ENCODE data around the gene HAUS8. TPM values are rescaled to one million over a fixed set of nuclear protein-coding genes. Genes with fewer than 3 reads are reported as not detected.
A peak's percentile ranks its signal among the peaks of the same experiment; 100 is the strongest.
"Not testable (repeated sequence)": the region's sequence is repeated elsewhere in the genome, so short reads cannot be mapped to it uniquely, and the experiment has no call there.

HAUS8 gene
- total RNA-seq, 8 experiments from 2014 or later, result 3.4 to 14.8 (median 6.4) TPM

DNA sequence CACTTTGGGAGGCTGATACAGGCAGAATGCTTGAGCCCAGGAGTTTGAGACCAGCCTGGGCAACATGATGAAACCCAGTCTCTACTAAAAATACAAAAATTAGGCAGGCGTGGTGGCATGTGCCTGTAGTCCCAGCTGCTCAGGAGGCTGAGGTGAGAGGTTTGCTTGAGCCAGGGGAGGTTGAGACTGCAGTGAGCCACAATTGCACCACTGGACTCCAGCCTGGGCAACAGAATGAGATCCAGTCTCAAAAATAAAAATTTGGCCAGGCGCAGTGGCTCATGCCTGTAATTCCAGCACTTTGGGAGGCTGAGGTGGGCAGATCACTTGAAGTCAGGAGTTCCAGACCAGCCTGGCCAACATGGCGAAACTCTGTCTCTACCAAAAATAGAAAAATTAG lies 19.4 kb upstream of the HAUS8 start:
- H3K27ac ChIP-seq; in situ Hi-C loops (cut with MboI; ENCODE audit: low pct_unique_long_range_greater_than_20kb in 2 of 9, low sequenced_read_pairs in 9 of 9, unreplicated experiment in 9 of 9); H3K4me3 ChIP-seq; ATAC-seq (replicated peaks in 6 of 8); H3K4me1 ChIP-seq (replicated peaks in 1 of 2): not testable (repeated sequence)
- 86 to 100% (median 90%) methylated on average over 1 to 2 of the region's 3 CpGs; no CpG with 5 or more reads in 4 of the 10 experiments for WGBS, 10 experiments

GRCh38 chr19:17092696-17093095 lies 17.4 kb upstream of the HAUS8 start:
- Histone ChIP-seq H3K27ac (no peak overlapping the region), H3K4me1 (replicated peaks in 1 of 2) (peaks cover 7 to 10% of the 10 kb centered on the region in 2 donors), H3K4me3 (no peak overlapping the region)
- in situ Hi-C loops (cut with MboI; ENCODE audit: low pct_unique_long_range_greater_than_20kb in 2 of 9, low sequenced_read_pairs in 9 of 9, unreplicated experiment in 9 of 9), result no loop called here
- ATAC-seq (replicated peaks in 6 of 8), result no peak
- 100% methylated on average over 1 of the region's 2 CpGs; no CpG with 5 or more reads in 8 of the 10 experiments for WGBS, 10 experiments

- H3K4me1 ChIP-seq (replicated peaks in 1 of 2), result peaks cover 7 to 10% of the 10 kb centered on the region in 2 donors
- WGBS, 10 experiments, result 80 to 95% (median 89%) methylated on average over 1 to 4 of the region's 15 CpGs; no CpG with 5 or more reads in 5 of the 10 experiments
- no peak overlapping the region for H3K4me3 ChIP-seq
- ATAC-seq (replicated peaks in 6 of 8), result peak in 2 of 8 experiments; percentile 37 to 41
- H3K27ac ChIP-seq, result no peak overlapping the region
- in situ Hi-C loops (cut with MboI; ENCODE audit: low pct_unique_long_range_greater_than_20kb in 2 of 9, low sequenced_read_pairs in 9 of 9, unreplicated experiment in 9 of 9), result no loop called here
These were observed 16.6 kb upstream of the HAUS8 start for GRCh38 chr19:17091758-17092333.

DNA sequence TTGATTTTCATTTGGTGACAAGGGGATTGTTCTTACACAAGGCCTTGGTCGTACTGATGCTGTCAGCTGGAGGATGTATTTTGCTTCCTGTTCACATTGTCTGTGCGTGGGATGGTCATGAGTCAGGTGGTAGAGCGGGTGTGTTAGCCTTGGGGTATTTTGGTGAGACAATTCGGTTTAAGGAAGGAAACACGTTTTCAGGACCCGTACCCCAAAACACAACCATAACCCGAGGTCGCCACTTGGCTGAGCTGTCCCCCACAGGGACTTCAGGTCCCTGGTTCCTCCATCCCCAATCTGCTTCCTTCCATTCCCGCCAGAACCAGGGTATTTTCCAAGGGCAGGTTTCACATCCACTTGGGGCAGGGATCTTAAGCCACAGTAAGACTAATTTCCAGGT lies 15.3 kb upstream of the HAUS8 start:
- Histone ChIP-seq H3K4me1 (replicated peaks in 1 of 2) (peaks cover 7 to 10% of the 10 kb centered on the region in 2 donors), H3K27ac (no peak overlapping the region), H3K4me3 (no peak overlapping the region)
- ATAC-seq (replicated peaks in 6 of 8), result no peak
- 40 to 100% (median 94%) methylated on average over 1 to 9 of the region's 9 CpGs for WGBS, 10 experiments
- in situ Hi-C loops (cut with MboI; ENCODE audit: low pct_unique_long_range_greater_than_20kb in 2 of 9, low sequenced_read_pairs in 9 of 9, unreplicated experiment in 9 of 9), result no loop called here

- no peak overlapping the region for H3K4me3 ChIP-seq
- 72 to 100% (median 91%) methylated on average over 1 to 4 of the region's 5 CpGs; no CpG with 5 or more reads in 6 of the 10 experiments for WGBS, 10 experiments
- in situ Hi-C loops (cut with MboI; ENCODE audit: low pct_unique_long_range_greater_than_20kb in 2 of 9, low sequenced_read_pairs in 9 of 9, unreplicated experiment in 9 of 9), result no loop called here
- no peak for ATAC-seq (replicated peaks in 6 of 8)
- no peak overlapping the region for H3K27ac ChIP-seq
- peaks cover 7 to 10% of the 10 kb centered on the region in 2 donors for H3K4me1 ChIP-seq (replicated peaks in 1 of 2)
These were observed 13.3 kb upstream of the HAUS8 start for GRCh38 chr19:17088552-17088951.

DNA sequence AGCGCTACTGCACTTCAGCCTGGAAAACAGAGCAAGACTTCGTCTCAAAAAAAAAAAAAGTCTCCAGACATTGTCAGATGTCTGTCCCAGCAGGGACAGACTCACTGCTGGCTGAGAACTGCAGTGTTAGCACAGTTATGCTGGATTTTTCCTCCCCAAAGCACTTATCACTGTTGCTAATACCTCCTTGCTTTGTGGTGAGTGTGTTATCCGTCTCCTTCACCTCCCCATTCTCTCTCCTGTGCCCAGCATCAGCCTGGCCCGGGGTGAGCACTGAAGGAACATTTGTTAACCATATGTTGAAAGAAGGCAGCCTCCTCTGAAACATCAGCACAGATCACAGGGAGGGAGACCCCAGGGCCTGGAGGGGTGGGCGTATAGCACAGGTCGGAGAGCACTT lies 11.6 kb upstream of the HAUS8 start:
- peaks cover 7 to 10% of the 10 kb centered on the region in 2 donors for H3K4me1 ChIP-seq (replicated peaks in 1 of 2)
- H3K27ac ChIP-seq, result no peak overlapping the region
- 49 to 93% (median 80%) methylated on average over 1 to 4 of the region's 6 CpGs; no CpG with 5 or more reads in 3 of the 10 experiments for WGBS, 10 experiments
- H3K4me3 ChIP-seq, result no peak overlapping the region
- peak in 1 of 8 experiments; percentile 52 for ATAC-seq (replicated peaks in 6 of 8)
- in situ Hi-C loops (cut with MboI; ENCODE audit: low pct_unique_long_range_greater_than_20kb in 2 of 9, low sequenced_read_pairs in 9 of 9, unreplicated experiment in 9 of 9), result no loop called here

- no peak for ATAC-seq (replicated peaks in 6 of 8)
- no peak overlapping the region for H3K27ac ChIP-seq
- 70 to 100% (median 94%) methylated on average over 1 to 4 of the region's 14 CpGs; no CpG with 5 or more reads in 5 of the 10 experiments for WGBS, 10 experiments
- in situ Hi-C loops (cut with MboI; ENCODE audit: low pct_unique_long_range_greater_than_20kb in 2 of 9, low sequenced_read_pairs in 9 of 9, unreplicated experiment in 9 of 9), result no loop called here
- no peak overlapping the region for H3K4me3 ChIP-seq
- peaks cover 7 to 10% of the 10 kb centered on the region in 2 donors for H3K4me1 ChIP-seq (replicated peaks in 1 of 2)
These were observed 10.9 kb upstream of the HAUS8 start for GRCh38 chr19:17086120-17086519.

GRCh38 chr19:17081672-17082630 lies 6.7 kb upstream of the HAUS8 start:
- H3K4me1 ChIP-seq (replicated peaks in 1 of 2), result peaks cover 20 to 22% of the 10 kb centered on the region in 2 donors
- ATAC-seq (replicated peaks in 6 of 8), result no peak
- no peak overlapping the region for H3K27ac ChIP-seq
- 80 to 100% (median 92%) methylated on average over 1 to 6 of the region's 20 CpGs; no CpG with 5 or more reads in 3 of the 10 experiments for WGBS, 10 experiments
- no peak overlapping the region for H3K4me3 ChIP-seq
- in situ Hi-C loops (cut with MboI; ENCODE audit: low pct_unique_long_range_greater_than_20kb in 2 of 9, low sequenced_read_pairs in 9 of 9, unreplicated experiment in 9 of 9), result no loop called here

DNA sequence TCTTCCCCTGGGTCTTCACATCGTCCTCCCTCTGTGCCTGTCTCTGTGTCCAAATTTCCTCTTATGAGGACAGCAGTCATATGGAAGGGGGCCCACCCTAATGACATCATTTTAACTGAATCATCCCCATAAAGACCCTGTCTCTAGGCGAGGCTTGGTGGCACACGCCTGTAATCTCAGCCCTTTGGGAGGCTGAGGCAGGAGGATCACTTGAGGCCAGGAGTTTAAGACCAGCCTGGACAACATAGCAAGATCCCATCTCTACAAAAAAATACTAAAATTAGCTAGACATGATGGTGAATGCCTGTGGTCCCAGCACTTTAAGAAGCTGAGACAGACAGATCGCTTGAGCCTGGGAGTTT lies 5.2 kb upstream of the HAUS8 start:
- H3K27ac ChIP-seq, result peak overlapping the region; percentile 66 to 76
- in situ Hi-C loops (cut with MboI; ENCODE audit: low pct_unique_long_range_greater_than_20kb in 2 of 9, low sequenced_read_pairs in 9 of 9, unreplicated experiment in 9 of 9), result no loop called here
- WGBS, 10 experiments, result 33 to 100% (median 100%) methylated on average over 1 to 4 of the region's 4 CpGs; no CpG with 5 or more reads in 5 of the 10 experiments
- no peak for ATAC-seq (replicated peaks in 6 of 8)
- H3K4me1 ChIP-seq (replicated peaks in 1 of 2), result peaks cover 21 to 25% of the 10 kb centered on the region in 2 donors
- peak overlapping the region in 1 of 5 donors; percentile 26 for H3K4me3 ChIP-seq

DNA sequence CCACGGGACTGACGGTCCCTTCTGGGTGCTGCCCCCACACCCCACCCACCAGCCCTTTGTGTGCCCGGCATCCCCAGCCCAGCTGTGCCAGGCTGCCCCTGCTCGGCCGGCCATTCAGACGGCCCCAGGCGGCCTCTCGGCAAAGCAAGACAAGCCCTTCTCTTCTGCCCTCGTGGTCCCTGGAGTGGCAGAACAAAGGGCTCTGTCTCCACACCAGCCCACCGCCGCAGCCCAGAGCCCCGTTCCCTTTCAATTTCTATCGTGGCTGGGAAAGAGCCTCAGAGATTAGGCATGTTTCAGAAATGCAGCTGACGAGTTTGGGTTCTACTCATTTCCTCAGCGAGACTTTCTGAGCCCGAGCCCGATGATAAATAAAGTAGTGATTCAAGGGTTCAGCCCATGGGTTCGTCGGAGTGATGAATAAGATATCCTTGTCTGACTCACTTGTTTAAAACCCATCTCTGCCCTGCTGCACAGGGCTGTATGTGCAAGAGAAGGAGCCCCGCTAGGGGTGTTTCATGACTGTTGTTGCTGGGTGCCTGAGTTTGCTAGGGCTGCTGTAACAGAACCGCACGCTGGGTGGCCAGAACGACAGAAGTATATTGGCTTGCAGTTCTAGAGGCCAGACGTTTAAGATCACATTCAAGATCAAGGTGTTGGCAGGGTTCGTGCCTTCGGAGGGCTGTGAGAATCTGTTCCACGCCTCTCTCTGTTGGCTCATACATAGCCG lies 4.6 kb upstream of the HAUS8 start:
- 0 to 86% (median 31%) methylated on average over 2 to 17 of the region's 28 CpGs; no CpG with 5 or more reads in 2 of the 10 experiments for WGBS, 10 experiments
- Histone ChIP-seq H3K4me3 (peak overlapping the region; percentile 14 to 26 (median 22)), H3K4me1 (replicated peaks in 1 of 2) (peaks cover 21 to 25% of the 10 kb centered on the region in 2 donors), H3K27ac (peak overlapping the region; percentile 66 to 76)
- in situ Hi-C loops (cut with MboI; ENCODE audit: low pct_unique_long_range_greater_than_20kb in 2 of 9, low sequenced_read_pairs in 9 of 9, unreplicated experiment in 9 of 9), result loop anchor here in 1 of 9 experiments (10.0 kb wide), 1 partner anchor 205 kb away; the partner anchor contains the start of gene ANKLE1
- ATAC-seq (replicated peaks in 6 of 8), result peak; percentile 12 to 76 (median 30)

- peak overlapping the region; percentile 66 to 76 for H3K27ac ChIP-seq
- ATAC-seq (replicated peaks in 6 of 8), result no peak
- in situ Hi-C loops (cut with MboI; ENCODE audit: low pct_unique_long_range_greater_than_20kb in 2 of 9, low sequenced_read_pairs in 9 of 9, unreplicated experiment in 9 of 9), result loop anchor here in 1 of 9 experiments (10.0 kb wide), 1 partner anchor 206 kb away; the partner anchor contains the start of gene ANKLE1
- 14 to 92% (median 51%) methylated on average over 1 to 11 of the region's 19 CpGs; no CpG with 5 or more reads in 2 of the 10 experiments for WGBS, 10 experiments
- peak overlapping the region; percentile 14 to 26 (median 22) for H3K4me3 ChIP-seq
- peaks cover 26 to 29% of the 10 kb centered on the region in 2 donors for H3K4me1 ChIP-seq (replicated peaks in 1 of 2)
These were observed 3.9 kb upstream of the HAUS8 start for GRCh38 chr19:17078920-17079709.
